Peyer's patch (tissue), 4 donors: ENCODE measurements around the gene ESRP2.

Experiments used
- CTCF ChIP-seq, 6 experiments: fragments of 450-650 bp in 4 of 6; fragments of 200-600 bp in 2 of 6; sonication (generic) in 1 of 6; IDR thresholded peaks; one replicate each; pipeline ENCODE4 v1.5.1; 2017 to 2019; ENCODE audit warnings: antibody characterized with exemption in 6 of 6, mild to moderate bottlenecking in 3 of 6, moderate library complexity in 1 of 6
- POLR2A ChIP-seq, 2 donors: fragments of 450-650 bp; IDR thresholded peaks; one replicate each; pipeline ENCODE4 v1.5.1; 2017; ENCODE audit warnings: antibody characterized with exemption in 2 of 2, mild to moderate bottlenecking in 2 of 2, moderate library complexity in 2 of 2

GRCh38 chr16:68263559-68264127, 27.7 kb upstream of the ESRP2 start:
- TF ChIP-seq CTCF (IDR thresholded peaks at IDR 0.05) (no peak), POLR2A (IDR thresholded peaks at IDR 0.05) (no peak)
